Measurements from ENCODE around the gene NUAK2.
"Not testable (repeated sequence)": the region's sequence is repeated elsewhere in the genome, so short reads cannot be mapped to it uniquely, and the experiment has no call there.

NUAK2 gene

DNA sequence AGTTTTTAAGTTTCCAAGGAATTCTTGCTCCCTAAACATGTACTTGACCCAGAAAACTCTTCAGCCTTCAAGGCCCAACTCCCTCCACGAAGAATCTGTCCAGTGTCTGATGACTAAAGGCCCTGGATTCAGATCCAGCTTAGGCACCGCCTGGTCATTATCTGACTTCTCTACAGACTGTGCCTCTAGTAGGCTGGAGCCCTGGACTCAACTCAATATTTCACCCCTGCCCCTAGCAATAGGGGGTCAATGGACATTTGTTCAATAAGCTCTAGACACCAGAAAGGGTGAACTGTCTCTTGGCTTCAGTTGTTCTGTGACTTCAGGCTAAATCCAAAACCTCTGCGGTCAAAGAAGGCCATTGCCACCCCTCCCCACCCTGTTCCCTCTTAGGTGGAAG is 34.5 kb downstream of the NUAK2 start:
- DNase-seq (ENCODE audit: low read depth): no peak

DNA sequence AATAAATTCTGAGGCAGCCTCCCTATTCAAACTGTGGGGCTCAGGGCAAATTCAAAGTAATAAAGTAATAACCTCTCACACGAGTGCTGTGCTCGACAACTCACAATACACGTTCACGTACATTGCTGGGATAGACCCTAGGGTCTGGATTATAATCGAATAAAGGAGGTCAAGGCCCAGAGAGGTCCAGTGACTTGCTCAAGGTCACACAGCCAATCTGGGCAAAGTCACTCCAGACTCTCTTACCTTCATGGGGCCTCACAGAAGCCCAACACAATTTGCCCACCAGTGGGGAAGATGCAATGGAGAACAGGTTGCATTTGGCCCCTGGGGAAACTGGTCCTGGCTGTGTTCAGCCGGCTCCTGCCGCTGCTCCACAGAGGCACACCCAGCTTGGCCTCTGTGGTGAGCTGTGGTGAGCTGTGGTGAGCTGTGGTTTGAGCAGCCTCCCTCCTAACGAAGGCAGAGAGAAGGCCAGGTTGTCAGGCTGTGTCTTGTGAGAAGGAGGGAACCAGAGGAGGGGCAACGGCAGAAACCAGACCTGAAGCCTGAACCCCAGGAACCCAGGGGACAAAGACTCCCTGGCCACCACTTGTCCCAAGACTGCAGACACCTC is 35.1 kb downstream of the NUAK2 start:
- peak; percentile 84 for DNase-seq (ENCODE audit: low read depth)
- H3K4me3 ChIP-seq (ENCODE audit: low read depth, low read length): no peak overlapping the region
- TF ChIP-seq, protein P1, sequence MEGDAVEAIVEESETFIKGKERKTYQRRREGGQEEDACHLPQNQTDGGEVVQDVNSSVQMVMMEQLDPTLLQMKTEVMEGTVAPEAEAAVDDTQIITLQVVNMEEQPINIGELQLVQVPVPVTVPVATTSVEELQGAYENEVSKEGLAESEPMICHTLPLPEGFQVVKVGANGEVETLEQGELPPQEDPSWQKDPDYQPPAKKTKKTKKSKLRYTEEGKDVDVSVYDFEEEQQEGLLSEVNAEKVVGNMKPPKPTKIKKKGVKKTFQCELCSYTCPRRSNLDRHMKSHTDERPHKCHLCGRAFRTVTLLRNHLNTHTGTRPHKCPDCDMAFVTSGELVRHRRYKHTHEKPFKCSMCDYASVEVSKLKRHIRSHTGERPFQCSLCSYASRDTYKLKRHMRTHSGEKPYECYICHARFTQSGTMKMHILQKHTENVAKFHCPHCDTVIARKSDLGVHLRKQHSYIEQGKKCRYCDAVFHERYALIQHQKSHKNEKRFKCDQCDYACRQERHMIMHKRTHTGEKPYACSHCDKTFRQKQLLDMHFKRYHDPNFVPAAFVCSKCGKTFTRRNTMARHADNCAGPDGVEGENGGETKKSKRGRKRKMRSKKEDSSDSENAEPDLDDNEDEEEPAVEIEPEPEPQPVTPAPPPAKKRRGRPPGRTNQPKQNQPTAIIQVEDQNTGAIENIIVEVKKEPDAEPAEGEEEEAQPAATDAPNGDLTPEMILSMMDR (conservative IDR thresholded peaks at IDR 0.05; ENCODE audit: low read depth, low read length): no peak

More for the DNA sequence above, 34.5 kb downstream of the NUAK2 start:
- TF ChIP-seq, protein P1 (conservative IDR thresholded peaks at IDR 0.05; ENCODE audit: low read depth, low read length): no peak
- H3K4me3 ChIP-seq (ENCODE audit: low read depth, low read length): no peak overlapping the region

GRCh38 chr1:205285381-205286101 is 36.0 kb downstream of the NUAK2 start:
- TF ChIP-seq, protein P1 (conservative IDR thresholded peaks at IDR 0.05; ENCODE audit: low read depth, low read length): no peak
- H3K4me3 ChIP-seq (ENCODE audit: low read depth, low read length): no peak overlapping the region
- DNase-seq (ENCODE audit: low read depth): peak; percentile 77

GRCh38 chr1:205284420-205285144 is 37.0 kb downstream of the NUAK2 start:
- DNase-seq (ENCODE audit: low read depth): peak; percentile 97
- no peak overlapping the region for H3K4me3 ChIP-seq (ENCODE audit: low read depth, low read length)
- TF ChIP-seq, protein P1 (conservative IDR thresholded peaks at IDR 0.05; ENCODE audit: low read depth, low read length): no peak

GRCh38 chr1:205283270-205284147 is 38.0 kb downstream of the NUAK2 start:
- H3K4me3 ChIP-seq (ENCODE audit: low read depth, low read length): no peak overlapping the region
- DNase-seq (ENCODE audit: low read depth): no peak
- TF ChIP-seq, protein P1 (conservative IDR thresholded peaks at IDR 0.05; ENCODE audit: low read depth, low read length): no peak

DNA sequence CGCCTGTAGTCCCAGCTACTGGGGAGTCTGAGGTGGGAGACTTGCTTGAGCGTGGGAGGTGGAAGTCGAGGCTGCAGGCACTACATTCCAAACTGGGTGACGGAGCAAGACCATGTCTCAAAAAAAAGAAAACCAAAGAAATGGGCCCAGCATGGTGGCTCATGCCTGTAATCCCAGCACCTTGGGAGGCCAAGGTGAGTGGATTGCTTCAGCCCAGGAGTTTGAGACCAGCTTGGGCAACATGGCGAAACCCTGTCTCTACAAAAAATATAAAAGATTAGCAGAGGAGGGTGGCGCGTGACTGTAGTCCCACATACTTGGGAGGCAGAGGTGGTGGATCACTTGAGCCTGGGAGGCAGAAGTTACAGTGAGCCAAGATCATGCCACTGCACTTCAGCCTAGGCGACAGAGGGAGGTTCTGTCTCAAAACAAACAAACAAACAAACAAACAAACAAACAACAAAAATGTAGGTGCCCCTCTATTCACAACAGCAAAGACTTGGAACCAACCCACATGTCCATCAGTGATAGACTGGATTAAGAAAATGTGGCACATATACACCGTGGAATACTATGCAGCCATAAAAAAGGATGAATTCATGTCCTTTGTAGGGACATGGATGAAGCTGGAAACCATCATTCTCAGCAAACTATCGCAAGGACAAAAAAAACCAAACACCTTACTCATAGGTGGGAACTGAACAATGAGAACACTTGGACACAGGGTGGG is 40.7 kb downstream of the NUAK2 start:
- not testable (repeated sequence) for H3K4me3 ChIP-seq (ENCODE audit: low read depth, low read length); DNase-seq (ENCODE audit: low read depth)
